Stimulated activated CD8-positive, alpha-beta memory T cell treated with anti-CD3 and anti-CD28 coated beads, Interleukin-12 subunit alpha, Interleukin-12 subunit beta, amount 100 ng/mL, for 24 hours (primary cell): ENCODE measurements around the gene RBM17.
"Not testable (repeated sequence)": the region's sequence is repeated elsewhere in the genome, so short reads cannot be mapped to it uniquely, and the experiment has no call there.

ENCODE experiments used
- DNase-seq: peaks from one replicate; pipeline ENCODE4 v3.0.0-alpha.2; 2020; ENCODE audit errors: extremely low read depth

Gene RBM17

DNA sequence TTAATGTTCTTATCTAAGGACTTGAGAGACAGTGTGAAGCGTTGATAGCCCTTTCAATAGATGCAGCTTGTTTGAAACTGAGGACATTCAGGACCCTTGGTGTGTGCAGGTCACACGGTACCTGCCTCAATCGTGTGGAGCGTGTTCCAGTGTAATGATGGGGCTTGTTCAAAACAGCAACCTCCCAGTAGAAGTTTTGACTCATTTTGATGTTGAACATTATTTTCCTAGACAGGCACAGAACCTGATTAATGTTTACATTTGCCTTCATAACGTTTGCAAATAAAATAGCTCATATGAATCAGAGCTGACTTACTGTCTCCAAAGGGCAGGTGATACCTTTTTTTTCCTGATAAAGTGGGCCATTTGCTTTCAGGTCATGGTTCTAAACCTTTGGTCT, 21.3 kb downstream of the RBM17 start:
- DNase-seq: no peak

GRCh38 chr10:6112893-6113292, 24.1 kb downstream of the RBM17 start:
- no peak for DNase-seq

GRCh38 chr10:6114299-6114698, 25.5 kb downstream of the RBM17 start:
- DNase-seq: no peak

- DNase-seq: no peak
Measured at GRCh38 chr10:6114805-6115341, 26.0 kb downstream of the RBM17 start.

GRCh38 chr10:6115411-6115810, 26.6 kb downstream of the RBM17 start:
- no peak for DNase-seq

GRCh38 chr10:6115824-6116350, 27.1 kb downstream of the RBM17 start:
- no peak for DNase-seq

- DNase-seq: no peak
Measured at GRCh38 chr10:6116806-6117205, 28.0 kb downstream of the RBM17 start.

GRCh38 chr10:6117711-6118110, 28.9 kb downstream of the RBM17 start:
- DNase-seq: no peak

GRCh38 chr10:6119423-6119822, 30.6 kb downstream of the RBM17 start:
- DNase-seq: no peak

GRCh38 chr10:6119962-6120361, 31.1 kb downstream of the RBM17 start:
- DNase-seq: no peak

GRCh38 chr10:6120691-6121090, 31.9 kb downstream of the RBM17 start:
- DNase-seq: no peak

- no peak for DNase-seq
Measured at GRCh38 chr10:6121146-6121545, 32.3 kb downstream of the RBM17 start.

GRCh38 chr10:6123532-6123931, 34.7 kb downstream of the RBM17 start:
- DNase-seq: no peak

GRCh38 chr10:6124666-6125065, 35.8 kb downstream of the RBM17 start:
- no peak for DNase-seq

DNA sequence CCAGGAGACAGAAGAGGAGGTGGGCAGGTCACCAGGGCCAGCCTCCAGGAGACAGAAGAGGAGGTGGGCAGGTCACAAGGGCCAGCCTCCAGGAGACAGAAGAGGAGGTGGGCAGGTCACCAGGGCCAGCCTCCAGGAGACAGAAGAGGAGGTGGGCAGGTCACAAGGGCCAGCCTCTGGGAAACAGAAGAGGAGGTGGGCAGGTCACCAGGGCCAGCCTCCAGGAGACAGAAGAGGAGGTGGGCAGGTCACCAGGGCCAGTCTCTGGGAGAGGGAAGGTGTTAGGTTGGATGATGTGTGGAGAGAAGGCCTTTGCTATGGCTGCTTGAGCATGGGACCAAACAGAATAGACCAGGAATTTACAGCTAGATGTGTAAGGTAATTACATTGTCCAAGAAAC, 38.6 kb downstream of the RBM17 start:
- DNase-seq: not testable (repeated sequence)

GRCh38 chr10:6128087-6128486, 39.3 kb downstream of the RBM17 start:
- no peak for DNase-seq

GRCh38 chr10:6128591-6129251, 39.9 kb downstream of the RBM17 start:
- DNase-seq: no peak

GRCh38 chr10:6130848-6131470, 42.1 kb downstream of the RBM17 start:
- no peak for DNase-seq

GRCh38 chr10:6133331-6134098, 44.7 kb downstream of the RBM17 start:
- no peak for DNase-seq

- DNase-seq: no peak
Measured at GRCh38 chr10:6134099-6134823, 45.4 kb downstream of the RBM17 start.

DNA sequence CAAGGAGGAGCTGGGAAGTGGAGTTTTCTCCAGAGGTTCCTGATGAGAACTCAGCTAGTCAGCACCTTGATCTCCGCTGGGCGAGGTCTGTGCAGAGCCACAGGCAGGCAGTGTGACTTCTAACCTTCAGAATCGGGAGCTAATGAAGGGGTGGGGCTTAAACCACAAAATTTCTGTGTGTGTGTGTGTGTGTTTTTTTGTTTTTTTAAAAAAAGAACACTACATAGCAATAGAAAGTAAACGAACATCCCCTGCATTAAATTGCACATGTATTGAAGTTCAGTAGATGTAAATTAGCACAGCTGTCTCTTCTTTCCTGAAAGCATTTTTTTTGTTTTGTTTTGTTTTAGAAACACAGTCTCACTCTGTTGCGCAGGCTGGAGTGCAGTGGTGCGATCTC, 46.2 kb downstream of the RBM17 start:
- DNase-seq: no peak
